ENCODE results near the gene PSMB10. TPM values are rescaled to one million over a fixed set of nuclear protein-coding genes. Genes with fewer than 3 reads are reported as not detected.
A peak's percentile ranks its signal among the peaks of the same experiment; 100 is the strongest.

The PSMB10 gene
- total and polyA plus RNA-seq, 2 of the 4 experiments (the other 2 are of a cell fraction) = 28.7 to 36.7 TPM

GRCh38 chr16:67965668-67966548 is 29.3 kb upstream of the PSMB10 start:
- dilution Hi-C loops (cut with HindIII; ENCODE audit: low sequenced_read_pairs, unreplicated experiment) = no loop called here
- no TSS peak for BruUV-seq (replicated peaks)
- Histone ChIP-seq H3K4me1 (ENCODE audit: control insufficient read depth, insufficient read depth, low read length) (peaks cover 39% of the 10 kb centered on the region), H3K4me2 (ENCODE audit: low read depth, low read length) (peak overlapping the region; percentile 93), H3K56ac (ENCODE audit: extremely low read depth, insufficient read depth, low read length) (peak overlapping the region; percentile 14; the same call in 1 of the 2 replicates), H3K4me3 (ENCODE audit: insufficient read depth, low read depth, low read length) (peak overlapping the region; percentile 100), H3K9me1 (ENCODE audit: insufficient read depth, low read length) (peaks cover 47% of the 10 kb centered on the region), H2BK20ac (ENCODE audit: low read depth, low read length) (peak overlapping the region; percentile 43; the same call in 1 of the 2 replicates), H3K79me1 (ENCODE audit: low read depth in 1 of 2, low read length in 2 of 2) (peaks cover 24 to 74% of the 10 kb centered on the region in 2 experiments), H3K9me3 (ENCODE audit: control insufficient read depth, insufficient read depth, low read length) (no peaks in the 10 kb centered on the region), H3K9ac (ENCODE audit: low read depth, low read length) (peak overlapping the region; percentile 100), H3K23ac (ENCODE audit: low read depth, low read length) (peak overlapping the region; percentile 98), H3K27me3 (ENCODE audit: control insufficient read depth, insufficient read depth, low read length) (no peaks in the 10 kb centered on the region), H3K14ac (replicated peaks; ENCODE audit: low read depth, low read length) (peak overlapping the region; percentile 95), H2AFZ (replicated peaks; ENCODE audit: low read length, poor library complexity) (peak overlapping the region; percentile 57), H4K91ac (ENCODE audit: insufficient read depth, low read depth, low read length) (peak overlapping the region; percentile 95), H2BK5ac (ENCODE audit: low read depth, low read length, poor library complexity, severe bottlenecking) (peak overlapping the region; percentile 92), H2BK120ac (ENCODE audit: low read depth, low read length) (peak overlapping the region; percentile 78), H3K27ac (ENCODE audit: insufficient read depth, low read length) (peak overlapping the region; percentile 99), H2AK9ac (replicated peaks; ENCODE audit: low read depth, low read length, poor library complexity) (peak overlapping the region; percentile 100), H4K5ac (ENCODE audit: low read depth, low read length) (peak overlapping the region; percentile 79), H2BK15ac (ENCODE audit: low read depth, low read length) (peak overlapping the region; percentile 2; the same call in 1 of the 3 replicates), H4K8ac (ENCODE audit: low read depth in 2 of 2, low read length in 2 of 2) (peak overlapping the region; percentile 33 to 78; a peak in 3 of 4 replicates), H3K18ac (ENCODE audit: low read depth, low read length) (peak overlapping the region; percentile 53), H4K20me1 (ENCODE audit: insufficient read depth, low read length) (peaks cover 68% of the 10 kb centered on the region), H3K36me3 (ENCODE audit: control insufficient read depth, insufficient read depth, low read length) (peaks cover 37% of the 10 kb centered on the region), H2AK5ac (ENCODE audit: low read depth, low read length) (peak overlapping the region; percentile 99; the same call in 1 of the 2 replicates), H3K4ac (ENCODE audit: low read depth, low read length) (peak overlapping the region; percentile 99)
- TF ChIP-seq BHLHE40 (IDR thresholded peaks at IDR 0.05; ENCODE audit: low read depth, low read length) (no peak), MAZ (IDR thresholded peaks at IDR 0.05; ENCODE audit: borderline replicate concordance, low read depth, low read length) (no peak), FOS (IDR thresholded peaks at IDR 0.05; ENCODE audit: low read depth, low read length) (no peak), MXI1 (IDR thresholded peaks at IDR 0.05; ENCODE audit: borderline replicate concordance, low read depth, low read length) (no peak), NFE2L2 (IDR thresholded peaks at IDR 0.05; ENCODE audit: low read depth, low read length) (no peak), RAD21 (IDR thresholded peaks at IDR 0.05; ENCODE audit: low read length) (no peak), POLR2A (IDR thresholded peaks at IDR 0.05; ENCODE audit: low read depth, low read length) (no peak), CHD1 (IDR thresholded peaks at IDR 0.05; ENCODE audit: low read depth, low read length) (no peak)
- TF ChIP-seq, protein P1, sequence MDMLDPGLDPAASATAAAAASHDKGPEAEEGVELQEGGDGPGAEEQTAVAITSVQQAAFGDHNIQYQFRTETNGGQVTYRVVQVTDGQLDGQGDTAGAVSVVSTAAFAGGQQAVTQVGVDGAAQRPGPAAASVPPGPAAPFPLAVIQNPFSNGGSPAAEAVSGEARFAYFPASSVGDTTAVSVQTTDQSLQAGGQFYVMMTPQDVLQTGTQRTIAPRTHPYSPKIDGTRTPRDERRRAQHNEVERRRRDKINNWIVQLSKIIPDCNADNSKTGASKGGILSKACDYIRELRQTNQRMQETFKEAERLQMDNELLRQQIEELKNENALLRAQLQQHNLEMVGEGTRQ (IDR thresholded peaks at IDR 0.05; ENCODE audit: low read depth, low read length) = no peak
- TF ChIP-seq, protein P2, sequence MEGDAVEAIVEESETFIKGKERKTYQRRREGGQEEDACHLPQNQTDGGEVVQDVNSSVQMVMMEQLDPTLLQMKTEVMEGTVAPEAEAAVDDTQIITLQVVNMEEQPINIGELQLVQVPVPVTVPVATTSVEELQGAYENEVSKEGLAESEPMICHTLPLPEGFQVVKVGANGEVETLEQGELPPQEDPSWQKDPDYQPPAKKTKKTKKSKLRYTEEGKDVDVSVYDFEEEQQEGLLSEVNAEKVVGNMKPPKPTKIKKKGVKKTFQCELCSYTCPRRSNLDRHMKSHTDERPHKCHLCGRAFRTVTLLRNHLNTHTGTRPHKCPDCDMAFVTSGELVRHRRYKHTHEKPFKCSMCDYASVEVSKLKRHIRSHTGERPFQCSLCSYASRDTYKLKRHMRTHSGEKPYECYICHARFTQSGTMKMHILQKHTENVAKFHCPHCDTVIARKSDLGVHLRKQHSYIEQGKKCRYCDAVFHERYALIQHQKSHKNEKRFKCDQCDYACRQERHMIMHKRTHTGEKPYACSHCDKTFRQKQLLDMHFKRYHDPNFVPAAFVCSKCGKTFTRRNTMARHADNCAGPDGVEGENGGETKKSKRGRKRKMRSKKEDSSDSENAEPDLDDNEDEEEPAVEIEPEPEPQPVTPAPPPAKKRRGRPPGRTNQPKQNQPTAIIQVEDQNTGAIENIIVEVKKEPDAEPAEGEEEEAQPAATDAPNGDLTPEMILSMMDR (conservative IDR thresholded peaks at IDR 0.05; ENCODE audit: low read depth, low read length) = no peak
- in situ Hi-C loops (cut with MboI; ENCODE audit: low sequenced_read_pairs) = no loop called here
- ChIA-PET POLR2A (ENCODE audit: unreplicated experiment) (interaction anchor here (0.5 kb wide), 1 partner anchor 19 kb away, joined by 3 read pairs; no protein-coding TSS in a partner anchor), CTCF (interaction anchor here (0.7 kb wide), 1 partner anchor 149 kb away, joined by 3 read pairs; no protein-coding TSS in a partner anchor)
- 40% methylated on average over 1 of the region's 11 CpGs; no CpG with 5 or more reads in 1 of the 2 experiments for WGBS, 2 experiments (ENCODE audit: extremely low coverage in 2 of 2, insufficient read length in 1 of 2)
- DNase-seq (no peak), ATAC-seq (ENCODE audit: low read depth) (no peak)
- intact Hi-C loops (cut with micrococcal nuclease) = loop anchor here (10.0 kb wide), 1 partner anchor 259 kb away; no protein-coding TSS in a partner anchor

Data from IMR-90 (cell line).